ENCODE measurements around the gene RABEPK. TPM values are rescaled to one million over a fixed set of nuclear protein-coding genes. Genes with fewer than 3 reads are reported as not detected.
A peak's percentile ranks its signal among the peaks of the same experiment; 100 is the strongest.

Gene RABEPK
- total RNA-seq, 4 donors from 2014 or later = 12.5 to 23.0 (median 15.0) TPM

DNA sequence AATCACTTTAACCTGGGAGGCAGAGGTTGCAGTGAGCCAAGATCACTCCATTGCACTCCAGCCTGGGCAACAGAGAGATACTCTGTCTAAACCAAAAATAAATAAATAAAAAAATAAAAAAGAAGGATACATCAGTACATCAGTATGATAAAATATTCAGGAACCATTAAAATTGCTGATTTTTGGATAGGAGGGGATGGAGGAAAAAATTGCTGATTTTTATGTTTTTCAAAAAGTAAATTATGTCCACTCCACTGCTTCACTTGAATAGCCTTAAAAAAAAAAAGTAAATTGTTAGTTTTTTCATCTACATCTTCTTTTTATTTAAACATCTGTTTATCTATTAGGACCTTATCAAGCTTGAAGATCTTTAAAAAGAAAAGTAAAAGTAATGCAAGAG lies 53.9 kb downstream of the RABEPK start:
- TF ChIP-seq, protein P1, sequence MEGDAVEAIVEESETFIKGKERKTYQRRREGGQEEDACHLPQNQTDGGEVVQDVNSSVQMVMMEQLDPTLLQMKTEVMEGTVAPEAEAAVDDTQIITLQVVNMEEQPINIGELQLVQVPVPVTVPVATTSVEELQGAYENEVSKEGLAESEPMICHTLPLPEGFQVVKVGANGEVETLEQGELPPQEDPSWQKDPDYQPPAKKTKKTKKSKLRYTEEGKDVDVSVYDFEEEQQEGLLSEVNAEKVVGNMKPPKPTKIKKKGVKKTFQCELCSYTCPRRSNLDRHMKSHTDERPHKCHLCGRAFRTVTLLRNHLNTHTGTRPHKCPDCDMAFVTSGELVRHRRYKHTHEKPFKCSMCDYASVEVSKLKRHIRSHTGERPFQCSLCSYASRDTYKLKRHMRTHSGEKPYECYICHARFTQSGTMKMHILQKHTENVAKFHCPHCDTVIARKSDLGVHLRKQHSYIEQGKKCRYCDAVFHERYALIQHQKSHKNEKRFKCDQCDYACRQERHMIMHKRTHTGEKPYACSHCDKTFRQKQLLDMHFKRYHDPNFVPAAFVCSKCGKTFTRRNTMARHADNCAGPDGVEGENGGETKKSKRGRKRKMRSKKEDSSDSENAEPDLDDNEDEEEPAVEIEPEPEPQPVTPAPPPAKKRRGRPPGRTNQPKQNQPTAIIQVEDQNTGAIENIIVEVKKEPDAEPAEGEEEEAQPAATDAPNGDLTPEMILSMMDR (IDR thresholded peaks at IDR 0.05) = no peak
- TF ChIP-seq POLR2A (IDR thresholded peaks at IDR 0.05) = no peak
- H3K27me3 ChIP-seq = no peaks in the 10 kb centered on the region
- H3K36me3 ChIP-seq = no peaks in the 10 kb centered on the region

DNA sequence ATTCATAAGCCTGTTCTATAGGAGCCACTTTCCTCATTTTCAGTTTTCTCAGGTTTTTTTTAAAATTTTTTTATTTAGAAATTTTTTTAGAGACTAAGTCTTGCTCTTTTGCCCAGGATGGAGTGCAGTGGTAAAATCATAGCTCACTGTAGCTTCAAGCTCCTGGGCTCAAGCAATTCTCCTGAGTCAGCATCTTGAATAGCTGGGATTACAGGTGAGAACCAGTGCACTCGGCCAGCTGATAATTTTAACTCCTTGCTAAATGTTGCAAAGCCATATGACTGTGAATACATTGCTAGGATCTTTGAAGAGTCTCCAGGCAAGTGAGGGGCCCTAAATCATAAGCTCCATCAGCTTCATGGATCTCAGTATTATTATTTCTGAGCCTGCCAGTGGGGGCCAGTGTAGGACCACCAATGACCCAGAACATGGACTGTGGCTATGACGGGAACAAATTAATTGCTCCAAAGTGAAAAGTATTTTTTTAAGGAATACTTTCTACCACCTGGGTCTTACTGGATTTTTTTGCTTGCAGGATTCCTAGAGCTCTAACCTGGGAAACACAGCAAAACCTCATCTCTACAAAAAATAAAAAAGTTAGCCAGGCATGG lies 55.5 kb downstream of the RABEPK start:
- H3K9me3 ChIP-seq = no peaks in the 10 kb centered on the region
- TF ChIP-seq, protein P1 (IDR thresholded peaks at IDR 0.05) = peak in 3 of 6 experiments; percentile 10 to 32 (median 24)
- no peak for TF ChIP-seq POLR2A (IDR thresholded peaks at IDR 0.05)
- no peaks in the 10 kb centered on the region for H3K36me3 ChIP-seq
- intact Hi-C loops (cut with DNase I) = no loop called here
- no peak overlapping the region for H3K4me3 ChIP-seq
- WGBS, 2 donors = 37% methylated on average over 2 of the region's 2 CpGs
- peaks cover 0 to 2% (median 1%) of the 10 kb centered on the region in 3 donors for H3K4me1 ChIP-seq
- no peak for DNase-seq
- no peaks in the 10 kb centered on the region for H3K27me3 ChIP-seq
- no peak overlapping the region for H3K27ac ChIP-seq

More for the DNA sequence above, 53.9 kb downstream of the RABEPK start:
- no peak overlapping the region for H3K27ac ChIP-seq
- no peak overlapping the region for H3K4me3 ChIP-seq
- intact Hi-C loops (cut with DNase I) = no loop called here
- H3K9me3 ChIP-seq = no peaks in the 10 kb centered on the region
- no peak for DNase-seq
- H3K4me1 ChIP-seq = no peaks in the 10 kb centered on the region

DNA sequence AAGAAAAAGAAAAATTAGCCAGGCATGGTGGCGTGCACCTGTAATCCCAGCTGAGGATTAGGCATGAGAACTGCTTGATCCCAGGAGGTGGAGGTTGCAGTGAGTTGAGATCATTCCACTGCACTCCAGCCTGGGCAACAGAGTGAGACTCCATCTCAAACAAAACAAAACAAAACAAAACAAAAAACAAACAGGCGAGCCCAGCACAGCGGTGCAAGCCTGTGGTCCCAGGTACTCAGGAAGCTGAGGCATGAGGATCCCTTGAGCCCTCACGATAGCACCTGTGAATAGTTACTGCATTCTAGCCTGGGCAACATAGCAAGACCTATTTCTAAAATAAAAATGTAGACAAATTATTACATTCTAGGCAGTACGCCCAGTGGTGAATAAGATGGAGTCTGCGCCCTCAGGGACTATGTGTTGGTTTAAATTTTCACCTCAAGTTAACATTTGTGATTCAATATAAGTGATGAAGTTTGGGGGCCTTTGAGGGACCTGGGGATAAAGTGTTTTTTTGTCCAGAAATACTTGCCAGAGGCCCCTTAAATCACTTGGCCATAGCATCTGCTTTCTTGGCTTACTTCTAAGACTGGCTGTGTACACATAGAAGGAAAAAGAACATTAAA lies 57.9 kb downstream of the RABEPK start:
- no peak for DNase-seq
- Histone ChIP-seq H3K4me1 (peaks cover 0 to 17% (median 9%) of the 10 kb centered on the region in 3 donors), H3K27me3 (no peaks in the 10 kb centered on the region), H3K9me3 (no peaks in the 10 kb centered on the region), H3K36me3 (no peaks in the 10 kb centered on the region), H3K4me3 (no peak overlapping the region), H3K27ac (no peak overlapping the region)
- 63 to 77% methylated on average over 6 of the region's 6 CpGs for WGBS, 2 donors
- TF ChIP-seq, protein P1 (IDR thresholded peaks at IDR 0.05) = no peak
- no peak for TF ChIP-seq POLR2A (IDR thresholded peaks at IDR 0.05)
- intact Hi-C loops (cut with DNase I) = no loop called here

DNA sequence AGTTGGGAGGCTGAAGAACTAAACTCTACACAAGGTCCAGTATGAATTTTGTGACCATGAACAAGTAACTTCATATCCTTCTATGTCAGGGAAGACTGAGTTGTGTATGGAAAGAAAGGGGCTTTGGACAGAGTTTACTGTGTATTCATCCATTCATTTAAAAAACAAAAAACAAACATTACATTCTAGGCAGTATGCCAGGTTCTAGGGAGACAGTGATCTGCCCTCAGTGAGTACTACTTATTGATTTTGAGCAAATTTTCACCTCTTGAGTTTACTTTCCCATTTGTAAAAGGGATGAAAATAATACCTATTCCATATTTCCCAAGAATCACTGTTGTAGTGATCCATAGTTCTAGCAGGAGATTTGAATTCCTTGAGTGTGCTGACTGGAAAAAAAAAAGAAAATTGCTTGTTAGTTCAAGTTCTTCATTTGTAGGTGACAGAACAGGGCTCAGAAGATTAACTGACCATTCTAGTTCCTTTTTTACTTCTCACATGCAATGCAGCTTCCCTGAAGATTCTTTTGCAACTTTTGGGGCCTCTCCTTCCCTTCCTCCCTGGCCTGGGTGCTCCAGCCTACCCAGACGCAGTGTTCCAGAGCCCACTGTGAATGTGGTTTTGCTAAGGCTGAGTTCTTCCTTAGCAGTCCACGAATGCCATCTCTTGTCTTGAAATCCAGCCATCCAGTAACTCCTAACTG lies 58.6 kb downstream of the RABEPK start:
- no peaks in the 10 kb centered on the region for H3K9me3 ChIP-seq
- peaks cover 0 to 24% (median 15%) of the 10 kb centered on the region in 3 donors for H3K4me1 ChIP-seq
- H3K27ac ChIP-seq = no peak overlapping the region
- H3K36me3 ChIP-seq = peaks cover 0 to 5% (median 0%) of the 10 kb centered on the region in 3 donors
- TF ChIP-seq POLR2A (IDR thresholded peaks at IDR 0.05) = no peak
- TF ChIP-seq, protein P1 (IDR thresholded peaks at IDR 0.05) = no peak
- H3K27me3 ChIP-seq = no peaks in the 10 kb centered on the region
- DNase-seq = no peak
- 59 to 64% methylated on average over 2 of the region's 2 CpGs for WGBS, 2 donors
- intact Hi-C loops (cut with DNase I) = no loop called here
- no peak overlapping the region for H3K4me3 ChIP-seq

DNA sequence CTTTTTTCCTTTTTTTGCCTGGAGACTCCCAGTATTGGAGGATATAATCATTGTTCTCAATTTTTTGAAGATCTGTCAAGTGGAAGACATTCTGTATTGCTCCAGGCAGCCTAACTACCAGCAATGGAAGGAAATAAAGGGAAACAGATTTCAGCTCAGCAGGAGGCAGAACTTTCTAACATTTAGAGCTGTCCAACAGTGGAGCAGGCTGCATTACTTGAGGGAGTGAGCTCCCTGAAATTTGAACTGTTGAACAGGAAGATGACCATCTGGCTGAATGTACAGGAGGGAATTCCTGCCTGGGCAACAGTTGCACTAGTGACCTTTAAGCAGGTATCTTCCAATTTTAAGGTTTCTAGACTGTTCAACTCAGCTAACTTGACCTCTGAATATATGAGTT lies 60.2 kb downstream of the RABEPK start:
- intact Hi-C loops (cut with DNase I) = no loop called here

More for the DNA sequence above, 60.2 kb downstream of the RABEPK start:
- H3K4me3 ChIP-seq = peak overlapping the region in 1 of 4 donors; percentile 98
- no peak for TF ChIP-seq POLR2A (IDR thresholded peaks at IDR 0.05)
- TF ChIP-seq, protein P1 (IDR thresholded peaks at IDR 0.05) = no peak
- peaks cover 0 to 40% (median 21%) of the 10 kb centered on the region in 3 donors for H3K4me1 ChIP-seq
- H3K9me3 ChIP-seq = no peaks in the 10 kb centered on the region
- peak overlapping the region; percentile 85 to 94 (median 89) for H3K27ac ChIP-seq
- H3K36me3 ChIP-seq = peaks cover 0 to 20% (median 0%) of the 10 kb centered on the region in 3 donors
- H3K27me3 ChIP-seq = no peaks in the 10 kb centered on the region
- DNase-seq = no peak
